Embryonic facial prominence (tissue), 1 donor: ENCODE data around the gene LTBP1.

Source experiments
- DNase-seq: peaks from one replicate; pipeline ENCODE4 v3.0.0-alpha.2; 2016; ENCODE audit errors: extremely low spot score

LTBP1 gene

DNA sequence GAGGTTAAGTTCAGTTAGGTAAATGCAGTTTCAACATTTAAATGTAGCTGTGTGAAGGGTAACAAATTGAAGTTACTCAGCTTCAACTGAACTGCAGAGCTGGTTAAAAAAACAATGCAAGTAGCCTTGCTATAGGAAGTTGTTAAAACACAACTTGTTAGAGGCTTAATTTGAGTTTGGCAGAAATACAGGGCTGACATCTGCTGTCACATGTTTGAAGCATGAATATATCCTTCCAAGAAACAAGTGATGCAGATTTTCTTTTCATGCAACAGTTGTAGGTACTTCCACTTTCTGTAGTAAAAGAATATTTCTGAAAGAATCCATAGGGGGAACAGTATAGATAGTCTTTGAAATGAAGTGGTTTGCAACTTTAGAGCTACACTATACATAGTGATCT lies 321.0 kb downstream of the LTBP1 start:
- no peak for DNase-seq

DNA sequence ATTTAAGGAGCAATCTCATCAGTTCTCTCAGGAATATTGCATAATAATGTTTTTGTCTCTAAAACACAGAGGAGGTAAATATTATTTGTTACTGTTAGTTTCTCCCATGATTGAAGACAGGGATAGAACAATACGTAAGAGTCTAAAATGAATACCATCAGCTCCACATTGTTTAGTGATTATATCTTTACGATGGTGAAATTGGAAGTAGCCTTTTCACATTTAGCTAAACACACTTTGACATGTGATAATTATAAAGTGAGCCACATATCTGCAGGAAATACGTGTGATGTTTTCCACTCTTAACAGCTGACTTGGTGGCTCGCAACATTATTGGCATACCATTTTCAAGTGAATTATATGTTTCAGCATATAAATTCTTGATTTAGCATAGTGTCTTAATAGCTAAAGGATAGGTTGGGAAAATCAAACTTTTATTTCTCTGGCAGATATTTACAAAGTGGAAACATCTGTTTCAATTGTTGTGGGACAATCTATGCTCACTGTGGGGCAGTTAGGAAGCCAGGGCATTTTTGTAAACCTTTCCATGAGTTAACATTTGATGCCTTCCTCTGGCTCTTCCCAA lies 321.6 kb downstream of the LTBP1 start:
- peak; percentile 20 for DNase-seq

DNA sequence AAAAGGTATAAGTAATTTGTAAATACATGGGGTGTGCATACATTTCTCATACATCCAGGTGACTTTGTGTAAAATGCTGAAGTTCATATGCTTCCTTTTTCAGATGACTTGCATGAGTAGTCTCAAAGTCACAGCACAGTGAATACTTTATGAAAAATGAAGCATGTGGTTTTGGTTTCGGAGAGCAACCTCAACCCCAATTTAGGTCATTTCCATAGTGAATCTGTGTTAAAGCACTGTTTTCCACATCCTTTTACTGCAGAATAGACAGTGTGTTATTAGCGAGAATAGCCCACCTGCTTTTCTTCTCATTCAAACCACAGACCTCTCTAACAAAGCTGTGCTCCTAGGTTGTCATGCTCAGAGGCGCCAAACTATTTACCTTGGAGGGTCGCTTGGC lies 325.2 kb downstream of the LTBP1 start:
- DNase-seq = no peak

DNA sequence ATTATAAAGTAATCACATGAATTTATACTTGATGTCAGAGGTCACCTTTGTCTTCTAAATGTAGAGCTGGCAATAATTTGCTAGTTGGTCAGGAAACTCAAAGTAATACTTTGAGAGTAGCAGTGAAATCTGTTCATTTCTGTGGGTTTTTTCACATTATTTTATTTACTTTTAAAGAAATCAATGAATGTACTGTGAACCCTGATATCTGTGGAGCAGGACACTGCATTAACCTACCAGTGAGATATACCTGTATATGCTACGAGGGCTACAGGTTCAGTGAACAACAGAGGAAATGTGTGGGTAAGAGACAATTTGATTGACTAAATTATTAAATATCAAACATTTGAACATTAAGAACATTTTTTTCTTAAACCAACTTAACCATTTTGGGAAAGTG lies 326.7 kb downstream of the LTBP1 start:
- DNase-seq = no peak

DNA sequence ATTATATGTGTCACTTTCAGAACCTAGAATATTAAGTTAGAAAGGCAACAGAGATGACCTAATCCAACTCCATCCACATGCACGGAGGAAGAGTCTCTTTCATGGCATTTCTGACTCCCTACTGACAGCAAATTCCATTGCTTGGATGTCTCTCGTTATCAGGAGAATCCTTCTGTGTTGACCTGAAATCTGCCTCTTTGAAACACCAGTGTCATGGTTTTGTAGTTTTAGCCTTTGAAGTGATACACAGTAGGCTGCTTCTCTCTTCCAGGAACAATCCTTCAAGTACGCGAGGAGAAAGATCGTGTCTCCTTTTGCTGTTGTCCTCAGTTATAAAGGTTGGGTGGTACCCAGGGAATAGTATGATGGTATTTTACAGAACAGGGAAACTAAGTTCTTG lies 327.8 kb downstream of the LTBP1 start:
- no peak for DNase-seq

DNA sequence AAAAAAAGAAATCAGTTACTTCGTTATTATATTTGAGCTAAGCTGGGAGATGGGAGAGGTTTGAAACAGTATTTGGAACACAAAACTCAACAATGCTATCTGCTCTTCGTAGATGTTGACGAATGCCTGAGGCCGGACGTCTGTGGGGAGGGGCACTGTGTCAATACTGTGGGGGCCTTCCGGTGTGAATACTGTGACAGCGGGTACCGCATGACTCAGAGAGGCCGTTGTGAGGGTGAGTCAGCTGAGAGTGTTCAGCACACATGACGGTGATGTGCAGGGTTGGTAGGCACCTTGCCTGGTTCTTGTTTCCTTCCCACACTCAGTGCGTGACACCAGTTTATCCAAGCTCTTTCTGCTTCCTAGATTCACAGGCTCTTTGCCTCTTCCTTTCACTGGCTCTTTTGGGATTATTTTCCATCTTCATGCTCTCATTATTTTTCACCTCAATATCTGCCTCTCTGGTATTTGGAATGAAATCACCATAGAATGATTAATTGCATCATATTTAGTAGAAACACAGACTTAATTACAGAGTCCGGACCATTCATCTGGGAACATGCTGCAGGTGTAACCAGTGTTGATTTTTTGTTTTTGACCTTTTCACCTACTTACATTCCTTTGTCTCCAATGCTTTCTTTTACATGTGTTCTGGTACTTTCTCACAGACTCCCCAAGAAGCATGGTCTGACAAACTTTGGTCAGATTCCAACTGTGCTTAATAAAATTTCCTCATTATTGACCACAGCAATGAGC lies 329.1 kb downstream of the LTBP1 start:
- no peak for DNase-seq

DNA sequence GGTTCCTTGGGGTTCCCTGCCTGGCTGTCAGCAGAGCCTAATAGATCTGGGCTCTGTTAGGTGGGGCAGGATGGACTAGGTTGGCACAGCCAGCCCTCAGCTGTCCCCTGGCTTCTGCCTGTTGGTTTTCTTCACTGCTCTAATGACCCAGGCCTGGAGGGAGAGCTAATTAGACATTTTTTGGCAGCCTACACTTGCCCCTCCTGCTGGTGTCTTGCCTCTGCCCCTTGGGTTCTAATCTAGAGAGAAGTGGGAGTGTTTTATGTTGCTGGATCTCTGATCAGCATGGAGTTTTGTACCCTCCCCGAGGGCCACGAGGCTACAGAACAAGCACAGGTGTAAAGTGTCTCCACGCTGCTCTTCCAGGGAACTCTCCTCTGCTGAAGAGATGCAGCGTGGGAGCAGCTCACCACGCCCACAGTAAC lies 330.3 kb downstream of the LTBP1 start:
- DNase-seq = no peak

DNA sequence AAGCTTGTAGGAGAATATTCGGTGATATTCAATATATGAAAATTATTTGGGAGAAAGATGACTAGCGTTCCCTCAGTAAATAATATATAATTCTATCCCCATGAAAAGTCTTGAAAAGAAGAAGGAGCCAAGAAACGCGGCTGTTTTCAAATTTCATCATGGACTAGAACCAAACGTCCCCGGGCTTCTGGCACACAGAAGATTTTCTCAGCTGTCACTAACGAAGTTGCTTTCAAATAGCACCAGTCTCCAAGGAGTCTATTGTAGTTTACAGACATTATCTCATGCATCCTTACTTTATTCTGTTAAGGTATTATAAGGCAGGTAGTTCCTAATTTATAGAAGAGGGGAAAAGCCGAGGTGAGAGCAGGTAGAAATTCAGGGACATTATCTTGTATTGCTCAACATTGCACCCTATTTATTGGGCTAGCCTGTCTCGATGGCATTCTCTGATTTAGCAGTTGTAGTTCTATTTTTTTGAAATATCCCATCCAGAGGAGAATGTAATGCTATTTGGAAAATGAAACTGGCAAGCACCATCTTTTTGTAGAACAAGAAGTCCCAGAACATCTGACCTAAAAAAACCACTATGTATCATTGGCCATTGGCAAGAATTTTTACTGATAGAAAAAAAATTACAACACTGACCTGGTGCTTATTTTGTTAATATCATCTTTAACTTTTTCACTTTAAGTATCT lies 331.6 kb downstream of the LTBP1 start:
- DNase-seq = no peak

DNA sequence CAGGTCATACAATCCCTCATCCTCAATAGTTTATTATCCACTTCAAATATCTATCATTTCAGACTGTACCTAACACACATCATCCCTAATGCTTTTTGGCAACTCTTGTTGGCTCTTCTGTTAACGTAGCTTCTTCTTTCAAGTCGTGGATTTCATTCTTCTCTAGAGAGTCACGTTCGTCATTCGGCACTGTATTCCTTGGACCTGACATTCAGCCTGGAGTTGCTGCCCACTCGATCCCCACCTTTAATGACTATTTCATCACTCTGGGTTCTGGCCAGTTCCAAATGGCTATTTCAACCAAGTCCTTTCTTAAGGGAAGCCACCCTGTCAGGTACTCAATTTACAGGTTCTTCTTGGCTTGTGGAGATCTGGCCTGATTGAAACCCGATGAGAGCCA lies 337.5 kb downstream of the LTBP1 start:
- DNase-seq = no peak

DNA sequence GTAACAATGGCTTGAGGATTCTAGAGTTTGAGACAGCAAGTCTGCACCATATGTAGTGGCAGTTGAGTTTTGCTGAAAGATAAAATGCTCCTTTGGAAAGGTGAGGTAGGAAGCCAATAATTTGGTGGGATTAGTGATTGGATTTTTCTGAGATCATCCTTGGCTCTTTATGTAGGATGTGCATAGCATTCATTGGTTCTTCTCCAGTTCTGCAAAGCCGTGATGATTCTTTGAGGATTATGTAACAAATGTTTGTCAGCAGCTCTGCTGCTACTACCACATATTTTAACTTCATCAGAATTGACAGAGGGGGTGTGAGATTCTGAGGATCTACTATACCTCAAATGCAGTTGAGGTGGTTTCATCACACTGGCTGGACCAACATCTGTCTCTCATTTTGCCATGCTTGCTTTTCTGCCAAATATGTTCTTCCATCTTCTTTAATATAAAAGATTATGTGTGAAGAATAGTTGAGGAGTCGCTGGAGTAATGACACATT lies 340.8 kb downstream of the LTBP1 start:
- no peak for DNase-seq

DNA sequence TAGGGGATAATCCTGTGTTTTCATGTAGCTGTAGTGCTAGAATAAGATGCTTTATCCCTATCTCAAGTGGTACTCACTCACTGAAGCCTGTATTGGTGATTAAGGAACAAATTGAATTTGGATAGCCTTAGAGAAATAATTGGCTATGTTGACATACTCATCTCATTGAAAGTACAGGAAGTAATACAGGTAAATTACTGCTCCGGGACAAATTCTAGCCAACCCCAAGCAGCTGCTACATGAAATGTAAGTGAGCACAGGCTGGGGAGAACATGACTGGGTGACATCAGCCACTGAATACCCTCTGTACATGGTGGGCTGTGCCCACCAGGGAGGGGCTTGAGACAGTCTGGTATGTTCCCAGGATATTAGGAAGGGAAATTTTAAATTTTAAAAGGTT lies 341.3 kb downstream of the LTBP1 start:
- DNase-seq = no peak

DNA sequence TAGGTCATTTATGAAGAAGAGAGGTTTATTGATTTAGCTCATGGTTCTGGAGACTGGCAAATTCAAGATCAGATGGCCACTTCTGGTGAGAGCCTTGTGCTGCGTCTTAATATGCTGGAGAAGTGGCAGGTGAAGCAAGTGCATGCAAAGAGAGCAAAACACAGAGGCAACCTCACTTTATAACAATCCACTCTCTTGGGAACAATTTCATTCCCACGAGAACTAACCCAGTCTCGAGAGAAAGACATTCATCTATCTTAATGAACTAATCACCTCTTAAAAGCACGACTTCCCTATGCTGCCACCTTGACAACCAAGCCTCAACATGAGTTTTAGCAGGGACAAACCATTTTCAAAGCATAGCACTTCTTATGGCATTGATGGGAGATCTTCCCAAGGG lies 343.2 kb downstream of the LTBP1 start:
- no peak for DNase-seq

DNA sequence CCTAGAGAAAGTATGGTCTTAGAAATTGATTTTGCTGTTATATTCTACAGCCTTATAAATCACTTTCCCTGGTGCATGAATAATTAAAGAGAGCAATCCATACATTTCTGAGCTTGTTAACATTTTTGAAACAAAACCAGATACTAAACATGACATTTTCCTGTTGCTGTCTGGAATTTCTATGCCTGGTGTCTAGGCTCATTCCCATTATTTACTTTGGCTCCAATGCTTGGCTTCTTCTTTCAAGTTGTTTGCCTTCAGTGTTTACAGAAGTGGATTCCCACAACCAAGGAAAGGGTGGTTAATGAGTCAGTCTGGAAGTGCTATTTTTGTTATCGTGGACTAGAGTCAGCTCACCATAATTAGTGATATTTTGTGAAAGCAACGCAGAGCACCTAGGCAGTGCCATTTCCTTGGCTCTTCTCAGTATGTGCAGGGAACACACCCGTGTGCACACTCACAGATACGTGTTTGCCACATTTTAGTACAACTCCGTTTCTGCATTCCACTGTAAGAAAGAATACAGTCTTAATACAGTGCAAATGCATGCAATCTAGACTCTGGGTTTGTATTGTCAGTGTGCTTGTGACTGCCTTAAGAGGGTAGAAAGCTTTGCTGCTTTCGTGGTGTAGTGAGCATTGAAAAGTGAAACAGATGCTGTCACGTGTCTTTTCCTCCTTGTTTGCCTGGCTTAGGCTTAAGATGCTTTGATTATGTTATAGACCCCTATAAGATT lies 344.7 kb downstream of the LTBP1 start:
- DNase-seq = no peak

DNA sequence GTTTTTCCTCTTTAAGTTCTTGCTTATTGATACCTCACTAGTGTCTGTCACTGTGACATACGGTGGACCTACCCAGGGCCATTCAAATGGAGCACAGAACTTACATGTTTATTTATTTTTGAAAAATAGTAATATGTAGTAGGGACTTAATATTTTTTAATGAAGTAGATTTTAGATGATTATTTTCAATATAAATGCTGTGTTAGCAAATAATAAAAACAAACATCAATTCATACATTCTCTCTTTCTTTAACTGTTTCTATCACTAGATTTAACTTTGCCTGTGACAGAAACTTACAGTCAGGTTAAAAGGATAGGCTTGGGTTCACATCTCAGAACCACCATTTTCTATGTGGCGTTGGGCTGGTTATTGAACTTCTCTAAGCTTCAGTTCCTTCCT lies 345.3 kb downstream of the LTBP1 start:
- no peak for DNase-seq

DNA sequence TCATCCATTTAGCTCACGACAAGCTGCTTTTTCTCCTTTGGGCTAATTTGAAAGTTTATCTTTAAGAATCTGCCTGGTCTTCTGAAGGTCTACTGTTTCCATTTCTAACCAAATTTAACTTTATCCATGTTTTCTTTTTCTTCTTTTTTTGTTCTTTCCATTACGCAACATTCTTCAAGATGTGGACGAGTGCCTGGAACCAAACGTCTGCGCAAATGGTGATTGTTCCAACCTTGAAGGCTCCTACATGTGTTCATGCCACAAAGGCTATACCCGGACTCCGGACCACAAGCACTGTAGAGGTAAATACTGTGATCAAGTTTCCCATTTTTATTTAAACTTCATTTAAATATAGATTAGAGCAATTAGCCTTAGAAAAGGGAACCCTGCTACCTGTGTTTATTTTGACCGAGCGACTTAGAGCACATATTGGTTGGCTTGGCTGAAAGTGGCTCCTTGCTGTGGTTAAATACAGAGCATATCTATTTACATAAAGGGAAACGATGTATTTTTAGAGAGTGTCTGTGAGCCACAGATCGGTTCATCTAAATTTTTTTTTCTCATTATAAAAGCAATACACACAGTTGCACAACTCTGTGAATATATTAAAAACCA lies 346.3 kb downstream of the LTBP1 start:
- no peak for DNase-seq

DNA sequence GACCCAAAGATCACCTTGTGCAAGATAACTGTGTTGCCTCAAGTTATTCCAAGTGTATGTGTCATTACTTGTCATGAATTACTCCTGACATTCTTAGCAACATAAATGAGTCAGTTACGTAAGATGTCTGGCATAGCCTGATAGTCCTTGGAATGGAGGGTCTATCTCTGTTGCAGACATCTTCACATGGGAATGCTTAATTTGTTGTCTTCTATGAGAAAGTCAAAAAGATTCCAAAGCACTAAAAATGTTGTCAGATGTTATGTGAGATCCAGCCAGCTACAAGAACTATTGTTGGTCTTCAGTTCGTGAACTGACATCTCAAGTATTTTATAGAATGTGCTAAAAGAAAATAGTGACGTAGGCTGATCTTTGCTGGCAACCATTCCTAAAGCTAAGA lies 351.5 kb downstream of the LTBP1 start:
- DNase-seq = no peak

DNA sequence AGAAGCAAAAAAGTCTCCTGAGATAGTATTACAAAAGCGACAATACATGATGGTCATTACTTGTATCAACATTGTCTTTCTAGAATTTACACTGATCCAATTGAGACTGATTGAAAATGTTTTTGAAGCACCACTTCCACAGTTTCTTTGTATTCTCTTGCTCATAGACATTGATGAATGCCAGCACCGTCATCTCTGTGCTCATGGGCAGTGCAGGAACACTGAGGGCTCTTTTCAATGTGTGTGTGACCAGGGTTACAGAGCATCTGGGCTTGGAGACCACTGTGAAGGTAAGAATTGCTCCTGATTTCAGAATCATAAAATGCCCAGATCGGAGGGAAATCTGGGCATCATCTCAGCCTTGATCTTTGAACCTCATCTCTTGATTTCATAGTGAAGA lies 354.6 kb downstream of the LTBP1 start:
- no peak for DNase-seq

DNA sequence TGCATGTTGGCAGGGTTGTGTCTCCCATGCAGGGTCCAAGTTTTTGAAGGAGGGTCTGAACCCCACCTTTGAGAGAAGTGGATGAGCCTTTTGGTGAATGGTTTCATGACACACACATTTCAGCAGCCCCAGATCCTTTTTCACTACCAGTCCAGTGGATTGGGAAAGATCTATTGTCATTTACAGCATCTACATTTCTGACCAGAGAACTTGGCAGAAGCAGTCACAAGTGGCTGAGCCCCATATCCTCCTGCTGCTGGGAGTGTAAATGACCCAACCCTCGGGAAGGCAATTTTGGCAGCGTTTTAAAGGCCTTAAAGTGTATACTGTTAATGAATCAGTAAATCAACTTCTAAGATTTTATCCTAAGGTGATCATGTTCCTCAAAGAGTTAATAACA lies 355.6 kb downstream of the LTBP1 start:
- no peak for DNase-seq

DNA sequence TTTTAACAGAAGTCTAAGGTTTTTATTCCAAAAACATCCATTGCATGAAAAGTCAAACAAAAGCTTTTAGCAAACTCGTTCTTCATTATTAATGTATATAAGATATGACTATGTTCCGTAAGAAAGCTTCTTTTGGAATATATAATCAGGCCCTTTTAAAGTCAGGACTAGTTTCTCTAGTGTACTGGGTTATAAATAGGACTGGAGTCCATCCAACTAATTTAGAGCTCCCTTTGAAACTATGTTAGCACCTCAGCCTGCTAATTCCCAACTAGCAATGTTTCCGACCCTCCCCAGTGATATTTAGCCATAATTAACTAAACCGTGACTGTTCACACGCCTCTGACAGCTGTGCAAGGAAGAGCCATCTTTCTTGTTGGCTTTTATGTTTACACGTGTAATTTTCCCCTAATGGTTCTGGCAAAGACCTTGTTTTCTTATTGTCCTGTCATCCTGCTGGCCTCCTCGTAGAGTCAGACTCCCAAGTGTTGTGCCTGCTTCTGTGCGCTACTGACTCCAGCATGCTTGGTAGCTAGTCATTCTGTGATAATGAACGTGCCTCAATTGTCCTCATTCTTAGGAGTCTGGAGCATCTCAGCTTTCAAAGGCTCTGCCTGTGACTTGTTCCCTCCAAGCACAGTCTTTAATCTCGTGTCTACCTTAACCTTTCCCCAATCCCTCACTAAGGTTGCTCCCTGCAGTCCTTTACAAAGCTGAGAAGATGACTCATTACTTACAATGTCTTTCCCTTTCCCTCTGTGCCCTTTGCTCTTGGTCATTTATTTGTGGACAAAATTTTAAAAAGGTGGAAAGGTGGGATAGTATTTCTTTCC lies 357.5 kb downstream of the LTBP1 start:
- no peak for DNase-seq

DNA sequence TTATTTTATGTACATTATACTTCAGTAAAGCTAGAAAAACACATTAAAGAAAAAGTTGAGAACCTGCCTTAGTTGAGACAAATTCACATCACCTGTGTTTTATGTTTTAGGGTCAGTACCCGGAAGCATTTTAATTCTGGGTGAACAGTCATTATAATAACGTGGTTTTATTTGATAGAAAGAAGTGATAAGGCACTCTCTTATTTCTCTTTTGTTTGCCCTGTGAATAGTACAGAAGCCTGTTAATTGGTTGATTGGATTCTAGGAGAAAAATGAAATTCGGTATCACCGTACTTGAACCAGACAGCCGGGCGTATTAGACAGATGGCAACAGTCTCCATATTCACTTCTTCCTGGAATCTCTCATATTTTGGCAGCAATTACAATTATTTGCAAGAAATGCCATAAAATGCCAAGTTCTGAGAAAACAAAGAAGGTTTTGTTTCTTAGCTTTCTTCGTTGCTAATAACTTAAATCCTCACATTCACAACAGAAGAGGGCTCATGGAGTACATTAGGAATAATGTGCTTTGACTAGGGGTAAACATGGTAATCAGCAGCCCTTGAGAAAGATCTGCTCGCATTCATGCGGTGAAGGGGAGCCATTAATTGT lies 361.0 kb downstream of the LTBP1 start:
- no peak for DNase-seq

DNA sequence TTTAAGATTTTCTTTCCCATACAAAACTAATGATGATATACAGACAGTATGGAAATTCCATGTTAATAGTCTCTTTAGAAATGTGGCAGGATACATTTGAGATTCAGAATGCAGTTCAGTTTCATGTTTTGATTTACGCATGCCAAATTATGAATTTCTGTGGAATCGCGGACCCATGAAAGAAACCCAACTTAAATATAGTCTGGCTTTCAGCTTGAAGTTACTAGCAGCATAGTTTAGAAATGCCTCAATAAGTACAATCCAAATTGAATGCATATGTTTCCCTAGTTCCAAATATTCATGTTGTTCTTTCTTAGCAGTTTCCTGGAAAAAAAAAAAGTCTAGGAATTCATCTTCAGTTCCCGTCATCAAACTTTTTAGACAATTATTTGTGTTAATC lies 365.6 kb downstream of the LTBP1 start:
- DNase-seq = peak; percentile 81
